ENCODE results near the gene AMBP.

DNA sequence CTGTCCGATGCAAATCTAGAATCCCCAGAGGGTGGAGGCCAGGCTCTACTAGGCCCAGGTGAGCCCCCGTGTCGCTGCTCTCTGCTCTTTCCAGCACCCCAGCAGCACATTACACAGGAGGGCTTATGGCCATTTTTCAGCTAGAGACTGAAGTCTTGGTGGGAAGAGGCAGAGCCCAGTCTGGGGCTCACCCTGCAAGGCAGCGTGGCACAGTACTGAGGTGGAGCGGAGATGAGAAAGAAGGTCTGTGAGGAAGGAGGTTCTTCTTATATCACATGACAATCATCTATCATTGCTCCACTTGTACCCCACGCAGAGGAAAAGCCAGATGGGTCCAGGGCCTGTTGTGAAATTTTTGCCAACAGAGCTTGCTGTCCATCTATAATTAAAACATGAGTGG, 31.0 kb upstream of the AMBP start:
- no peak for TF ChIP-seq ZNF175 (tag by site-specific recombination; IDR thresholded peaks at IDR 0.05)
- TF ChIP-seq, protein P1, sequence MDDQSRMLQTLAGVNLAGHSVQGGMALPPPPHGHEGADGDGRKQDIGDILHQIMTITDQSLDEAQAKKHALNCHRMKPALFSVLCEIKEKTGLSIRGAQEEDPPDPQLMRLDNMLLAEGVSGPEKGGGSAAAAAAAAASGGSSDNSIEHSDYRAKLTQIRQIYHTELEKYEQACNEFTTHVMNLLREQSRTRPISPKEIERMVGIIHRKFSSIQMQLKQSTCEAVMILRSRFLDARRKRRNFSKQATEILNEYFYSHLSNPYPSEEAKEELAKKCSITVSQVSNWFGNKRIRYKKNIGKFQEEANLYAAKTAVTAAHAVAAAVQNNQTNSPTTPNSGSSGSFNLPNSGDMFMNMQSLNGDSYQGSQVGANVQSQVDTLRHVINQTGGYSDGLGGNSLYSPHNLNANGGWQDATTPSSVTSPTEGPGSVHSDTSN (CRISPR knock-in tag; IDR thresholded peaks at IDR 0.05), result no peak
- TF ChIP-seq, protein P2, sequence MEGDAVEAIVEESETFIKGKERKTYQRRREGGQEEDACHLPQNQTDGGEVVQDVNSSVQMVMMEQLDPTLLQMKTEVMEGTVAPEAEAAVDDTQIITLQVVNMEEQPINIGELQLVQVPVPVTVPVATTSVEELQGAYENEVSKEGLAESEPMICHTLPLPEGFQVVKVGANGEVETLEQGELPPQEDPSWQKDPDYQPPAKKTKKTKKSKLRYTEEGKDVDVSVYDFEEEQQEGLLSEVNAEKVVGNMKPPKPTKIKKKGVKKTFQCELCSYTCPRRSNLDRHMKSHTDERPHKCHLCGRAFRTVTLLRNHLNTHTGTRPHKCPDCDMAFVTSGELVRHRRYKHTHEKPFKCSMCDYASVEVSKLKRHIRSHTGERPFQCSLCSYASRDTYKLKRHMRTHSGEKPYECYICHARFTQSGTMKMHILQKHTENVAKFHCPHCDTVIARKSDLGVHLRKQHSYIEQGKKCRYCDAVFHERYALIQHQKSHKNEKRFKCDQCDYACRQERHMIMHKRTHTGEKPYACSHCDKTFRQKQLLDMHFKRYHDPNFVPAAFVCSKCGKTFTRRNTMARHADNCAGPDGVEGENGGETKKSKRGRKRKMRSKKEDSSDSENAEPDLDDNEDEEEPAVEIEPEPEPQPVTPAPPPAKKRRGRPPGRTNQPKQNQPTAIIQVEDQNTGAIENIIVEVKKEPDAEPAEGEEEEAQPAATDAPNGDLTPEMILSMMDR (tag by site-specific recombination; IDR thresholded peaks at IDR 0.05), result no peak
- TF ChIP-seq ZNF530 (tag by site-specific recombination; IDR thresholded peaks at IDR 0.05; ENCODE audit: low read depth), result no peak
- no peak for TF ChIP-seq SALL2 (tag by site-specific recombination; IDR thresholded peaks at IDR 0.05; ENCODE audit: borderline replicate concordance)
- TF ChIP-seq ZBTB8A (tag by site-specific recombination; IDR thresholded peaks at IDR 0.05), result no peak
